HG03159 (cell line): ENCODE measurements around the gene ZNF438.

Source experiments
- ATAC-seq: cut with Tn5 transposase; IDR thresholded peaks from one replicate; pipeline ENCODE4 v1.9.1; 2021; ENCODE audit warnings: mild to moderate bottlenecking, moderate library complexity; ENCODE audit not compliant: unreplicated experiment

ZNF438 gene

DNA sequence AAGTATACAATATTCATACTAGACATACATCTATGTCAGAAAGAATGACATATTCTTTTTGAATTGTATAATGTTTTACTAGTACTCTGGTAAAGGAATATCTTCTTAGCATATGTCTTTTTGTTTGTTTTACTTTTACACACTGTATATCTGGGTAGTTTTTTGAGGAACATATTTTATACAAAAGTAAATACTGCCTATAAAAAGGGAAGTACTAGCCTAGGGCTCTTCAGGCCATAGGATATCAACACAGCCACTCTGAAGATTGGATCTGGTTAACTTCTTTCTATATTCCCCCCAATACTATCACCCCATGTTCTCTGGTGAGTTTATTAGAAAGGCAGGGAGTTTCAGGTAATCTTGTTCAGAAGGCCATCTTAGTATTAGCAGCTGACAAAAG, 134.6 kb downstream of the ZNF438 start:
- no peak for ATAC-seq

GRCh38 chr10:30894221-30894620, 137.4 kb downstream of the ZNF438 start:
- ATAC-seq = no peak

- no peak for ATAC-seq
Measured at GRCh38 chr10:30893208-30893607, 138.5 kb downstream of the ZNF438 start.

GRCh38 chr10:30887839-30888238, 143.8 kb downstream of the ZNF438 start:
- ATAC-seq = no peak

GRCh38 chr10:30885423-30885822, 146.2 kb downstream of the ZNF438 start:
- no peak for ATAC-seq

GRCh38 chr10:30883751-30884150, 147.9 kb downstream of the ZNF438 start:
- ATAC-seq = no peak

DNA sequence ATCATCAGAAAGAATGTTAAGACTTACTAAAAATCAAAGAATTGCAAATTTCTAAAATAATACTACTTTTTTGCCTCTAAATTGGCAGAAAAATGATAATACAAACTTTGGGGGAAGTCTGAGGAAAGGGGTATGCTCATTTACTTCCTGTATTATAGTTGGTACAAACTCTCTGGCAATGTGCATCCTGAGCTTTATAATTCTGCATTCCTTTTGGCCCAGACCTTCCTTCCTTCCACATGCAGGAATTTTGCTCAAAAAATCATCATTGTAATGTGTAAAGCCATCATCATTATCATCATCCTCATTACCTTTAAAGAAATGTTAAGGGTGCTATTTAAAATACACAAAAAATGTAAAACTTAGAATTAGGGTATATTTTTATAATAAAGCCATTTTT, 148.5 kb downstream of the ZNF438 start:
- ATAC-seq = no peak

DNA sequence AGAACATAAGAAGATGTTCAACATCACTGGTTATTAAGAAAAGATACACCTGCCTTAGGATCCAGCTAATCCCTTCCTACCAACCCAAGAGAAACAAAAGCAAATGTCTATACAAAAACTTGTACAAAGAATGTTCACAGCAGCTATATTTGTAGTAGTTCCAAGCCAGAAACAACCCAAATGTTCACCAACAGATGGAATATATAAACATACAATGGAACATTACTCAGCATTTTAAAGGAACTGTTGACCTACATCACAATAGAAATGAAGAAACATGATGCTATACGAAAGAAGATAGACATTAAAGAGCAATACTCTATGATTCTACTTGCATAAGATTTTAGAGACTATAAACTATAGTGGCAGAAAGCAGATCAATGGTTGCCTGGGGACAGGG, 149.4 kb downstream of the ZNF438 start:
- ATAC-seq = no peak

GRCh38 chr10:30878920-30879319, 152.7 kb downstream of the ZNF438 start:
- ATAC-seq = no peak

- ATAC-seq = no peak
Measured at GRCh38 chr10:30877111-30877510, 154.6 kb downstream of the ZNF438 start.

DNA sequence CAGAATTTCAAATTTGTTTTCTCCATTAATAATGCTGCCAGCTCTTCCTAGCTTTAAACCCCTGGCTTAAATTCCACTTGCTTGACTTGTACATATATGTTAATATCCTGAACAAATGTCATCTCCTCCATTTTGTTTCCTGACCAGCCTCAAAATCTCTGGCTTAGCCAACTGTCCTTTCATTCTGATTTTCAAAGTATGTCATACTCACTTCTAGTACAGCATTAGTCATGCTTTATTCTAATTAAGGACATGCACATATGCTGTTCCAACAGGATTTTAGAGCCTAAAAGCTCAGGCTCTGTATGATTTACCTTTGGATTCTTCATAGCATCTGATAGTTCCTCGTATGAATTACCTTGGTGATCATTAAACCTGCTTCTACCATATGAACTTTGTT, 158.3 kb downstream of the ZNF438 start:
- no peak for ATAC-seq

DNA sequence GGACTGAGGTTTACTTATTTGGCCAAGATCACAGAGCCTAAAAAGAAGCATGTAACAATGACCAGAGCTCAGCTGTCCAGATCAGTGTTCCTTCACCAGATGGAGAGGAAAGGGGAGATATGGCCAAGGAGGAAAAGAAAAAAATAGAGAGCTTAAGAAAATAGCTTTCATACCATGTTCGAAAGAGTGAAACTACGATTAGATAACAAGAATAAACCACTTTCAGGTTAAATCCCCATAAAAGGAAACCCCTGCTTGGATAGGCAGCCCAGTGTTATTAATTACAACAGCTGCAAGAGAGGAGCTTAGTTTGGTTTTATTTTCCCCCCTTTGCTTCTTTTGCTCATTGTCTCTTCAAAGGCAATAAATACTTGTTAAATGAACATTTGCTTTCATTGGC, 160.8 kb downstream of the ZNF438 start:
- no peak for ATAC-seq

DNA sequence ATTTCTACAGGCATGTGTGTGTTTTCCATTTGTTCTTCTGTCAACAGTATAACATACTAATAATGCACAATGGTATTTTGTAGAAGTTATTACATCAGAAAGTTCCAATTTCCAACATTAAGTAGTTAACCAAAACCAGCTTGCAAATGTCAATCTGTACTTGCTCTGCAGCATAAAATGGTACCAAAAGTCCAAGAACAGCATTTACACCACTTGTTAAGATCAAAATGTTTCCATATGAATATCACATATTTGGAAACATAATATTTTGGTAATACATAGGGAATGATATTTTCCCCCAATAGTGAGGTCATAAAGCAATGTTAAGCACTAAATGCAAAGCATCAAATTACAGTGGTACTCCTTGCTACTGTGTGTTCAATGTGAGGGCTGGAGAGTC, 162.1 kb downstream of the ZNF438 start:
- ATAC-seq = no peak

DNA sequence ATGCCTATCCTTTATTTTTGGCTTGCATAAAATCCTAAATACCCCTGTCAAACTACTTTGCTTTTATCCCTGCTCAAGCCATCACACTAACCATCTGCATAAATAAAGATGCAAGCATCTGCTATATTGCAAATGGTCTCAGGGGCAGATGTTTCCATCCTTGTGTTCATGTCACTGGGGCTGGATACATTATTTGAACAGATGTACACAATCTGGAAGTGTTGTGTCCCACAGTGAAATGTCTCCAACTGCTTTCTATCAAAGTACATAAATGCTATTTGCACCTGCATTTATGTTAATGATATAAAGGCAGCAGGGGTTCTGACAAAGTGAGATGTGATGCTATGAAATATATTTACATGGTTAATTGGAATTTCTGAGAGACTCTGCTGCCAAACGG, 163.1 kb downstream of the ZNF438 start:
- no peak for ATAC-seq

- no peak for ATAC-seq
Measured at GRCh38 chr10:30866896-30867295, 164.8 kb downstream of the ZNF438 start.

GRCh38 chr10:30865141-30865926, 166.3 kb downstream of the ZNF438 start:
- no peak for ATAC-seq

DNA sequence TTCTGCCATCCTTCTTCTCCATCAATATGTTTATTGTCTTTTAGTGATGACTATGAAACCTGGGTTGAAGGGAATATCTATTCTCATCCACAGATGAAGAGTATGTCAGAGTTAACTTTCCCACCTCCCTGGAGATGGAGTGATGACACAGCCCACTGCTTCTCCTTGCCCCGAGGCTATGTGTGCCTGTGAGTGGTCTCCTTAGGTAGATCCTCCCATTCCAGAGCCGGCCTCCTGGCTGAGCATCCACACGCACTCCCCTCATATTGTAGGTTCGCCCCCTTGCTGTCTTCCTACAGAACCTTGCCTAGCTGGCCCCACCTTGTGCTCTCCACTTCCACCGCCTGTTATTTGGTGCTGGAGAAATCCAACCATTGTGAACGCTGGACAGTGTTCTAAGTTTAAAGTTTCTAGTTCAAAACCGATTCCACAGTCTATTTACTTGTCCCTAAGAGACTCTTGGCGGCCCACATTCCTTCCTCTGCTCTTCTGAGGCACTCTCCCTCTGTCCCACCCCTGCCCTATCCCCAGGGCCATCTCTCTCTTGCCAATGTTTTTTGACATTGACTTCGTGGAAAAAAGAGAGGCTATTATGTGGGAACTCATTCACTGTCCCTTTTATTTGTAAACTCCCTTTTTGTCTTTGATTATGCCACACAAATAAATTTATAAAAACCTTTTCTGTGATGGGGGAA, 168.0 kb downstream of the ZNF438 start:
- ATAC-seq = no peak

- no peak for ATAC-seq
Measured at GRCh38 chr10:30862486-30862885, 169.2 kb downstream of the ZNF438 start.

- ATAC-seq = no peak
Measured at GRCh38 chr10:30861976-30862375, 169.7 kb downstream of the ZNF438 start.

DNA sequence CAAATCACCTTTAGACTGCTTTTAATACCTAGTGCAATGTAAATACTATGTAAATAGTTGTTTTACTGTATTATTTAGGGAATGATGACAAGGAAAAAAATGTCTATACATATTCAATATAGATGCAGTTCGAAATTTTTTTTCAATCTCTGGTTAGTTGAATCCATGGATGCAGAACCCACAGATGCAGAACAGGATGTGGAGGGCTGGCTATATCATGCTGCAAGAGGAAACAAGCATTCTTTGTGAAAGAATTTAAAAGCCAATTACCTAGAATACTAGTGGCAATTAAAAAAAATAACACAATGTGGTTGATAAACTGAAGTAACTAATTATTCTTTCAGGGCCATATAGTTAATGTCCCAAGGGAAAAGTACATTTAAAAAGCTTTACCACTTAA, 170.4 kb downstream of the ZNF438 start:
- no peak for ATAC-seq

GRCh38 chr10:30858499-30858898, 173.2 kb downstream of the ZNF438 start:
- no peak for ATAC-seq

DNA sequence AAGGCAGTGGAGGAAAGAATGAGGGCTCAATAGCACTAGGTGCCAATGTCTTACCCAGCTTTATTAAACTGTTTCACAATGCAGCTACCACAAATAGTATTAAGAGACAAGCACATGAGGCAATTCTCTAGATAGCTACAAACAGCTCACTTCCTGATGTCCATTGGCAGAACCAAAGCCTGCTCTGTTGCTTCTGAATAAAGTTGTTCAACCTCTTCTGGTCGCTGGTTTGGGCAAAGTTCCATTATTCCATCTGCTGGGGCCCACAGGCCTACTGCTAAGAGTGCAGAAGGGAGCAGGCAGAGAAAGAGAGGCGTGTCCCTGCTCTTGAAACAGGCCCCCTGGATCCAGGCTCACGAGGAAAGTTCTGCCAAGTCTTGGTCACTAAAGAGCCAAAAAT, 173.9 kb downstream of the ZNF438 start:
- no peak for ATAC-seq

DNA sequence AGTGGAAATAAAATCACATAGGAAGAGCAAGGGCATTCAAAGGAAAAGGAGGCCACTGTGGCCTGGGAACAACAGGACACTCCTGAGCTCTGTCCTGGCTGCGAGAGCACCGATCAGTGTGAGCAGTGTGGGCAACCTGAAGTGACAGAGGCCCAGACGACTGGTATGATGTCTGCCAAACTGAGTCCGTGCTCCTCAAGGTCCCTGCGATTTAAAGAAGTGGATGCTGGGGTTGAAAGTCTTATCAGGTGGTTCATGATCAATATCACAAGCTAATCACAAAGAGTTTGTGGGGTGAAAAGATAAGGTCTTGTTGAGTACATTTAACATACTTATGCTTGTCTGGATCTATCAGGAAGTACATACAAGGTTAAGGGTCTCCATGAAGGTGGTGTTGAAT, 176.5 kb downstream of the ZNF438 start:
- ATAC-seq = no peak
